Transverse colon (tissue), 4 donors: ENCODE results near the gene GPR21. TPM values are rescaled to one million over a fixed set of nuclear protein-coding genes. Genes with fewer than 3 reads are reported as not detected.
A peak's percentile ranks its signal among the peaks of the same experiment; 100 is the strongest.

Source experiments
- DNase-seq: peaks from one replicate; pipeline ENCODE4 v3.0.0-alpha.2; 2019
- H3K27ac ChIP-seq, 4 donors: fragments of 200-600 bp; sonication (generic); 2 replicates each; pipeline ENCODE4 v1.5.1; 2016 to 2018; ENCODE audit warnings: inconsistent platforms in 4 of 4
- H3K27me3 ChIP-seq: fragments of 200-600 bp; sonication (generic); 2 replicates; pipeline ENCODE4 v1.5.1; 2017; ENCODE audit warnings: inconsistent platforms
- H3K36me3 ChIP-seq, 4 donors: fragments of 200-600 bp; sonication (generic); 2 replicates each; pipeline ENCODE4 v1.5.1; 2017 to 2019; ENCODE audit warnings: inconsistent platforms in 4 of 4
- H3K4me1 ChIP-seq, 4 donors: fragments of 200-600 bp; sonication (generic); 2 replicates each; pipeline ENCODE4 v1.5.1; 2017 to 2020; ENCODE audit warnings: inconsistent platforms in 4 of 4
- H3K4me3 ChIP-seq, 4 donors: fragments of 200-600 bp; sonication (generic); 1 replicate in 1 of 4; 2 replicates in 3 of 4; pipeline versions ENCODE4 v1.5.1 to v1.6.1; 2017 to 2019; ENCODE audit warnings: inconsistent platforms in 4 of 4
- H3K9me3 ChIP-seq, 2 donors: fragments of 200-600 bp; sonication (generic); 2 replicates each; pipeline ENCODE4 v1.5.1; 2017 to 2019; ENCODE audit warnings: inconsistent platforms in 2 of 2
- EP300 ChIP-seq: sonication (generic); formaldehyde crosslinking; IDR thresholded peaks from one replicate; pipeline ENCODE4 v1.6.1; 2017; ENCODE audit warnings: antibody characterized with exemption, low read depth
- POLR2A ChIP-seq: fragments of 450-650 bp; IDR thresholded peaks from one replicate; pipeline ENCODE4 v1.6.1; 2016; ENCODE audit warnings: antibody characterized with exemption, mild to moderate bottlenecking, moderate library complexity
- POLR2AphosphoS5 ChIP-seq, 3 donors: sonication (generic); formaldehyde crosslinking; IDR thresholded peaks; one replicate each; pipeline ENCODE4 v1.6.1; 2016; ENCODE audit warnings: antibody characterized with exemption in 3 of 3
- WGBS, 2 donors: methylation state at CpG; one replicate each; pipeline ENCODE4 v1.1.5; 2018; ENCODE audit warnings: low coverage in 1 of 2; 5-methylcytosine and 5-hydroxymethylcytosine counted together
- in situ Hi-C, 4 donors: fragments of 200-750 bp; cut with MboI; loops; one replicate each; pipeline versions ENCODE4 v1.15.0 to v1.15.1; 2017; ENCODE audit warnings: low sequenced_read_pairs in 3 of 4, low pct_ligation_motif_present in 1 of 4, low pct_unique_long_range_greater_than_20kb in 1 of 4
- intact Hi-C: fragments of 100-400 bp; cut with DNase I; formaldehyde crosslinking; loops from one replicate; pipeline ENCODE4 v1.15.1; 2023; ENCODE audit warnings: low total_unique reads
- total RNA-seq, 4 donors: library from RNA; depleted of rRNA; stranded (reverse); fragments of >200 nt; gene quantifications; one replicate each; pipeline ENCODE4 v1.1.0, GENCODE V29; 2016
- TF ChIP-seq, protein P1 (sequence below), 5 experiments: fragments of 200-600 bp in 3 of 5; fragments of 450-650 bp in 2 of 5; sonication (generic) in 3 of 5; IDR thresholded peaks; 1 replicate in 2 of 5; 2 replicates in 3 of 5; pipeline ENCODE4 v1.5.1; 2016 to 2017; ENCODE audit warnings: antibody characterized with exemption in 5 of 5, inconsistent platforms in 3 of 5, mild to moderate bottlenecking in 2 of 5, moderate library complexity in 1 of 5

The GPR21 gene
- total RNA-seq, 4 donors from 2014 or later: 3.0 TPM; not detected in 3

DNA sequence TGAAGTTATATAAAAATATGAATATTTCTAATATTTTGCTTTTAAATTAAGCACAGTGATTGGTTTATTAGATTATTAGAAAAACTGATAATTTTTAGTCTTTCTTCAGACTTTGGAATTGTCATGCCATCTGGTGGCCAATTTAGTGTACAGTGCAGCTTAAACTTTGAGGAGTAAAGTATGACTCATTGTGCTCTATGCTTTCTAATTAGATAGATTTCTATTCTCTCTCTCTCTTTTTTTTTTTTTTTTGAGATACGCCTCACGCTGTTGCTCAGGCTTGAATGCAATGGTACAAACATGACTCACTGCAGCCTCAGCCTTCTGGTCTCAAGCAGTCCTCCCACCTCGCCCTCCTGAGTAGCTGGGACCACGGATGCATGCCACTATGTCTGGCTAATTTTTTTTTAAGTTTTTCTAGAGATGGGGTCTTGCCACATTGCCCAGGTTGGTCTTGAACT lies 42.1 kb upstream of the GPR21 start:
- Histone ChIP-seq H3K9me3 (no peaks in the 10 kb centered on the region), H3K27ac (peak overlapping the region in 2 of 4 donors; percentile 10 to 19), H3K36me3 (peaks cover 0 to 40% (median 9%) of the 10 kb centered on the region in 4 donors), H3K4me1 (peaks cover 0 to 7% (median 0%) of the 10 kb centered on the region in 4 donors), H3K4me3 (no peak overlapping the region), H3K27me3 (no peaks in the 10 kb centered on the region)
- intact Hi-C loops: no loop called here
- DNase-seq: no peak
- TF ChIP-seq, protein P1, sequence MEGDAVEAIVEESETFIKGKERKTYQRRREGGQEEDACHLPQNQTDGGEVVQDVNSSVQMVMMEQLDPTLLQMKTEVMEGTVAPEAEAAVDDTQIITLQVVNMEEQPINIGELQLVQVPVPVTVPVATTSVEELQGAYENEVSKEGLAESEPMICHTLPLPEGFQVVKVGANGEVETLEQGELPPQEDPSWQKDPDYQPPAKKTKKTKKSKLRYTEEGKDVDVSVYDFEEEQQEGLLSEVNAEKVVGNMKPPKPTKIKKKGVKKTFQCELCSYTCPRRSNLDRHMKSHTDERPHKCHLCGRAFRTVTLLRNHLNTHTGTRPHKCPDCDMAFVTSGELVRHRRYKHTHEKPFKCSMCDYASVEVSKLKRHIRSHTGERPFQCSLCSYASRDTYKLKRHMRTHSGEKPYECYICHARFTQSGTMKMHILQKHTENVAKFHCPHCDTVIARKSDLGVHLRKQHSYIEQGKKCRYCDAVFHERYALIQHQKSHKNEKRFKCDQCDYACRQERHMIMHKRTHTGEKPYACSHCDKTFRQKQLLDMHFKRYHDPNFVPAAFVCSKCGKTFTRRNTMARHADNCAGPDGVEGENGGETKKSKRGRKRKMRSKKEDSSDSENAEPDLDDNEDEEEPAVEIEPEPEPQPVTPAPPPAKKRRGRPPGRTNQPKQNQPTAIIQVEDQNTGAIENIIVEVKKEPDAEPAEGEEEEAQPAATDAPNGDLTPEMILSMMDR (IDR thresholded peaks at IDR 0.05): peak; percentile 69 to 78 (median 73)
- TF ChIP-seq POLR2A: no peak
- in situ Hi-C loops: loop anchor here in 1 of 4 donors (25.0 kb wide), 1 partner anchor 529 kb away; no protein-coding TSS in a partner anchor
- 43% methylated on average over 4 of the region's 4 CpGs; no CpG with 5 or more reads in 1 of the 2 donors for WGBS, 2 donors

DNA sequence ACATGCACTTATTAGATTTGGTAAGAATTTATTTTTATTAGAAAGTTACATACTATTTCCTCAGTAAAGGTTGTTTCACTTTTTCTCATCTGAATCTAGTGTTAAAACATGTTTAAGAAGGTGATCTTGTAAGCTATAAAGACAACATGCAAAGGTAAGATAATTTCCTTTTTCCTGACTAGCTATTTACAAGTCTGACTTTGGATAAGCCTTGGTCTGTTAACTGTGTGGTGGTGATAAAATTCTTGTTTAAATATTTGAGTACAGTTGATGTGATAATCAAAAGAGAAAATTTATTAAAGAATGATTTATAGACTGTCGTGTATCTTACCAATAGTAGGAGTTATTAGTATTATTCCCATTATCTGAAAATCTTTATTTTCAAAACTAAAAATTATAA lies 36.9 kb upstream of the GPR21 start:
- intact Hi-C loops: no loop called here
- TF ChIP-seq EP300 (no peak), POLR2AphosphoS5 (IDR thresholded peaks at IDR 0.05) (no peak), POLR2A (no peak)
- TF ChIP-seq, protein P1 (IDR thresholded peaks at IDR 0.05): no peak
- Histone ChIP-seq H3K4me3 (no peak overlapping the region), H3K27ac (no peak overlapping the region), H3K4me1 (peaks cover 0 to 2% (median 0%) of the 10 kb centered on the region in 4 donors), H3K36me3 (peaks cover 0 to 59% (median 23%) of the 10 kb centered on the region in 4 donors), H3K27me3 (no peaks in the 10 kb centered on the region), H3K9me3 (no peaks in the 10 kb centered on the region)
- no peak for DNase-seq
- in situ Hi-C loops: loop anchor here in 1 of 4 donors (25.0 kb wide), 1 partner anchor 534 kb away; no protein-coding TSS in a partner anchor
- 96 to 100% methylated on average over 1 of the region's 1 CpG for WGBS, 2 donors

- Histone ChIP-seq H3K27ac (no peak overlapping the region), H3K9me3 (no peaks in the 10 kb centered on the region), H3K27me3 (no peaks in the 10 kb centered on the region), H3K4me1 (no peaks in the 10 kb centered on the region), H3K4me3 (no peak overlapping the region), H3K36me3 (peaks cover 0 to 54% (median 25%) of the 10 kb centered on the region in 4 donors)
- in situ Hi-C loops: loop anchor here in 1 of 4 donors (25.0 kb wide), 1 partner anchor 536 kb away; no protein-coding TSS in a partner anchor
- intact Hi-C loops: no loop called here
- no peak for DNase-seq
- 78 to 86% methylated on average over 5 of the region's 5 CpGs for WGBS, 2 donors
- TF ChIP-seq POLR2A (no peak), POLR2AphosphoS5 (IDR thresholded peaks at IDR 0.05) (no peak), EP300 (no peak)
- TF ChIP-seq, protein P1 (IDR thresholded peaks at IDR 0.05): no peak
These were observed 35.0 kb upstream of the GPR21 start for GRCh38 chr9:122998448-122998847.

DNA sequence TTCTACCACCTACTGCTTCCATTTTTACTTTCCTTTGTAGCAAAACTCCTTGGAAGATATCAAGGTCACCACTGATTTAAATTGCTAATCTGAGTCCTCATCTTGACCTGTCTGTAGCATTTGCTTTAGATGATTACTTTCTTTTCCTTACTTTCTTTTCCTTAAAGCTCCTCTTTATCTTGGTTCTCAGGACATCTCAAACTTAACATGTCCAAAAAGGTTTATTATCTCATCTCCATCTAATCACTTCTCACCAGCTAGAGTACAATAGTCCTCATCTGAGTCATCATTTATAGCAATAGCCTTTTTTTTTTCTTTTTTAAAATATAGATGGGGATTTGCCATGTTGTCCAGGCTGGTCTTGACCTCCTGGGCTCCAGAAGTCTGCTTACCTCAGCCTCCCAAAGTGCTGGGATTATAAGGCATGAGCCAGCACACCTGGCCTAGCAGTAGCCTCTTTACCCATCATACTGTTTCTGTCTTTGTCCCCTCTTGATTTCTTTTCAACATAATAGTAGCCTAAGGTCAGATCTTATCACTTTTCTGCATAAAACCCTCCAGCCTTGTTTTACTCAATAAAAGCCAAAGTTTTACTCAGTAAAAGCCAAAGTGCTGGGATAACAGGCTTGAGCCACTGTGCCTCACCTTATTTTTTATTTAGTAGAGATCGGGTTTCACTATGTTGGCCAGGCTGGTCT lies 32.9 kb upstream of the GPR21 start:
- WGBS, 2 donors: 95 to 100% methylated on average over 1 of the region's 1 CpG
- H3K36me3 ChIP-seq: peaks cover 0 to 62% (median 27%) of the 10 kb centered on the region in 4 donors
- peak overlapping the region in 1 of 4 donors; percentile 12 for H3K27ac ChIP-seq
- intact Hi-C loops: no loop called here
- TF ChIP-seq POLR2AphosphoS5 (IDR thresholded peaks at IDR 0.05): no peak
- TF ChIP-seq, protein P1 (IDR thresholded peaks at IDR 0.05): no peak
- H3K27me3 ChIP-seq: no peaks in the 10 kb centered on the region
- in situ Hi-C loops: no loop called here
- no peaks in the 10 kb centered on the region for H3K4me1 ChIP-seq
- no peak overlapping the region for H3K4me3 ChIP-seq
- no peak for DNase-seq
- H3K9me3 ChIP-seq: no peaks in the 10 kb centered on the region
